ENCODE data around the gene SORD.

GRCh38 chr15:45088801-45089711, 66.1 kb downstream of the SORD start:
- TF ChIP-seq, protein P1, sequence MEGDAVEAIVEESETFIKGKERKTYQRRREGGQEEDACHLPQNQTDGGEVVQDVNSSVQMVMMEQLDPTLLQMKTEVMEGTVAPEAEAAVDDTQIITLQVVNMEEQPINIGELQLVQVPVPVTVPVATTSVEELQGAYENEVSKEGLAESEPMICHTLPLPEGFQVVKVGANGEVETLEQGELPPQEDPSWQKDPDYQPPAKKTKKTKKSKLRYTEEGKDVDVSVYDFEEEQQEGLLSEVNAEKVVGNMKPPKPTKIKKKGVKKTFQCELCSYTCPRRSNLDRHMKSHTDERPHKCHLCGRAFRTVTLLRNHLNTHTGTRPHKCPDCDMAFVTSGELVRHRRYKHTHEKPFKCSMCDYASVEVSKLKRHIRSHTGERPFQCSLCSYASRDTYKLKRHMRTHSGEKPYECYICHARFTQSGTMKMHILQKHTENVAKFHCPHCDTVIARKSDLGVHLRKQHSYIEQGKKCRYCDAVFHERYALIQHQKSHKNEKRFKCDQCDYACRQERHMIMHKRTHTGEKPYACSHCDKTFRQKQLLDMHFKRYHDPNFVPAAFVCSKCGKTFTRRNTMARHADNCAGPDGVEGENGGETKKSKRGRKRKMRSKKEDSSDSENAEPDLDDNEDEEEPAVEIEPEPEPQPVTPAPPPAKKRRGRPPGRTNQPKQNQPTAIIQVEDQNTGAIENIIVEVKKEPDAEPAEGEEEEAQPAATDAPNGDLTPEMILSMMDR (IDR thresholded peaks at IDR 0.05): no peak
- TF ChIP-seq POLR2A (IDR thresholded peaks at IDR 0.05) (no peak), EP300 (IDR thresholded peaks at IDR 0.05) (no peak), POLR2AphosphoS5 (IDR thresholded peaks at IDR 0.05) (no peak)
